ENCODE measurements around the gene VPS45. TPM values are rescaled to one million over a fixed set of nuclear protein-coding genes. Genes with fewer than 3 reads are reported as not detected.

Gene VPS45
- polyA plus RNA-seq, 1 donor = 45.4 TPM

DNA sequence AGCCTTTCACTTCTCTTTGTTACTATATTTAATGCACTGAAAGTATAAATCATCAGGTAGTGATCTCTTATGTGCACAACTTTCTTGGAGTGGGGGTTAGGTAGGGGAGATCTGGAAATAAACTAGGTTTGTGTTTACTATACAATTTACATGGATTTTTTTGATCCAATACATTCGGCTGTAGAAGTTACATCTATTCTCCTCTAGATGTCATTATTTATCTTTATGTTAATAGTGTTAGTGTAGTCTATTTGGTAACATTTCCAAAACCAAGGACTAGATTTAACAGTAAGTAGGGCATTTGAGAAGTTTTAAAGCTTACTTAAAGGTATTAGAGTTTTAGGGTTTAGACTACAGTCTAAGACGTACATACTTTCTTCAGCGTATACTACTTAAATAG, 5.4 kb downstream of the VPS45 start:
- no peak for DNase-seq (ENCODE audit: low read depth)

DNA sequence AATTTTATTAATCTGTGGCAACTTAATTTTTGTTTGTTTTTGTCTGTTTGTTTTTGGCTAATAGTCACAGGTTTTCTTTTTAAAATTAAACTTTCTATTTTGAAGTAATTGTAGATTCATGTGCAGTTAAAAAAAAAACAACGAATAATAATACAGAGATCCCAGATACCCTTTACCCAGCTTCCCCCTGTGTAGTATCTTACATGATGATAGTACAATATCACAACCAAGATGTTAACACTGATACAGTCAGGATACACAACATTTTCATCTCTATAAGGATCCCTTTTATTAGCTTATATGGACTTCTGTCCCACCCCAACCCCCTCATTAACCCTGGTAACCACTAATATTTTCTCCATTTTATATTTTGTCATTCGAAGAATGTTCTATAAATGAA, 5.9 kb downstream of the VPS45 start:
- no peak for DNase-seq (ENCODE audit: low read depth)

DNA sequence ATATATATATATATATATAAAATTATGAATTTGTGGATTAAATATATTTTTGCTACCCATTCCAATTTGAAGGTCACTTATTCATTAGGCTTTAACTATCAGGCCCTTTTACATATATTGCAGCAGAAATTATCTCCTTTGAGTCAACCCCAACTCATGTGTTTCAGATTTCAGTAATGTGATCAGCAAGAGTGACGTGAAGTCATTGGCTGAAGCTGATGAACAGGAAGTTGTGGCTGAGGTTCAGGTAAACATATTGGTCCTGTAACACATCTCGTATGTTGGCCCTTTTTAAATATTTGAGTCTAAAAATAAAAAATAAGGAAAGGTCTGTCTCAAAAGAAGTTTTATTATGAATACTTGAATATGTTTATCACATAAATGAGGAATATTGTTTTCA, 8.5 kb downstream of the VPS45 start:
- DNase-seq (ENCODE audit: low read depth) = no peak

DNA sequence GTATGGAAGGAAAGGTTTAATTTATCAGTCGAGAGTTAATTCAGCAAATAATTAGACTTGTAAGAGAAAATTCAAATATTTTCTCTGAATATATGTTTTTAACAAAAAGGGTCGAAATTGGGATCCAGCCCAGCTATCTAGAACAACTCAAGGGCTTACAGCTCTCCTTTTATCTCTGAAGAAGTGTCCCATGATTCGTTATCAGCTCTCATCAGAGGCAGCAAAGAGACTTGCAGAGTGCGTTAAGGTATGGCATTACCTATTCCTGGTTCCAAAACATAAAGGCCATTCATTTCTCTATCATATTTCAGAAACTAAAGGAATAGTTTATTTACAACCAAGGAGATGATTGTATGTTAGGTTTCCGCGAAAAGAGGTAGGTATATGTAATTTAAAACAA, 9.4 kb downstream of the VPS45 start:
- DNase-seq (ENCODE audit: low read depth) = no peak

DNA sequence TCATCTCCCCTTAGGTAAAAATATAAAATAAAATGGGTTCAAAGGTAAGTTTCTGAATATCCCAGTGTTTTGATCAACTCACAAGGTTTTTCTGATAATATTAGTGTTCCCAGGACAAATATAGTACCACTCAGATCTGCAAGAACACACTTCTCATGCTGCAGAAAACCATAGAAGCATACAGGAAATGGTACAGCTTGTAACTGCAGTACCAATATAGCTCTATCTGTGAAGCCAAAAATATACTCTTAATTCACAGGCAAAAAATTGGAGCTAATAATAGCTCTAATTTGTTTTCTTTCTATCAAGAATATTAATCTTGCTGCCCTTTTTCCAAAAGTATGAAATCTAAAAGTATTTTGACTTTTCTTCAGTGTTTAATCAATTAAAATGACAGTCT, 13.2 kb downstream of the VPS45 start:
- no peak for DNase-seq (ENCODE audit: low read depth)

DNA sequence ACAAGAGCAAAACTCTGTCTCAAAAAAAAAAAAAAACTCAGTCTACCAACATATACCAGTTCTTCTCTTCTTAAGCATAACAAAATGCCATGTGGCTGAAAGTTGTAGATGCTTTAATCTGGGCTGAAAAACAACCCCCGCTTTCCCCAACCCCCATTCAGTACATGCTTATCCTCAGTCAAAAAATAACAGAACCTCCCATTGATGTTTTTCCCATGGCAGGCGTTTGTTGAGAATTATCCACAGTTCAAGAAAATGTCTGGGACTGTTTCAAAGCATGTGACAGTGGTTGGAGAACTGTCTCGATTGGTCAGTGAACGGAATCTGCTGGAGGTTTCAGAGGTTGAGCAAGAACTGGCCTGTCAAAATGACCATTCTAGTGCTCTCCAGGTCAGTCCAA, 14.9 kb downstream of the VPS45 start:
- no peak for DNase-seq (ENCODE audit: low read depth)

DNA sequence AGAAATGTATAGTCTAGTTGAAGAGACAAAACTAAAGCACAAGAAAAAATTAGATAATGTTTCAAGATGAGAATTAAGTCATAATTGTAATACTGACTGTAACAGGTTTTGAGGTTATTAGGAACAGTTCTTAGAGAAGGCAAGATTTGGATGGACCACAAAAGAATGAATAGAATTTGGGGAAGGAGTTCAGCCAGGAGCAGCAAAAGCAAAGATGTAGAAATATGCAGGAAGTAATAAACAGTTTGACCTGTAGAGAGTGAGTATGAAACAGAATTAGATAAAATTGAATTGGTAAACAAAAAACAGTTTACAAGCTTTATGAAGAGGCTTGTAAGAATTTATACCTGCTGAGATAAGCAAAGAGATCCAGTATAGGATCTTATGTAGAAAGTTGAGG, 16.3 kb downstream of the VPS45 start:
- DNase-seq (ENCODE audit: low read depth) = no peak

DNA sequence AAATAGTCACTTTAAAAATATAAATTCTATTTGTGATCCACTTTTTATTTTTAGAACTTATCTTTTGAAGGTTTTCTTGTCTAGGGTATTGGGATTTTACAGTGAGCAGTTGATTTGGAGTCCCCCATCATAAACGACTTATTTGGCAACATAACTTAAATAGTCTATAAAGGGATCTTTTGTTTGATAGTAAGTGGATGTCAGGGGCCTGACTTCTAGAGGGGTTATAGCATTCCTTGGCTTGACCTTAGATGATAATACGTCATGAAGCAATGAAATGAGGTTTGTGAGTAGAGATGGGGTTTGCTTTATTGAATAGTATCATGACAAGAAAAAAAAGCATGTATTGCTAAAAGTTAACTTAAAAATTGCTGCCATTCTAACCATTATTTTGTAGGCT, 17.8 kb downstream of the VPS45 start:
- no peak for DNase-seq (ENCODE audit: low read depth)

DNA sequence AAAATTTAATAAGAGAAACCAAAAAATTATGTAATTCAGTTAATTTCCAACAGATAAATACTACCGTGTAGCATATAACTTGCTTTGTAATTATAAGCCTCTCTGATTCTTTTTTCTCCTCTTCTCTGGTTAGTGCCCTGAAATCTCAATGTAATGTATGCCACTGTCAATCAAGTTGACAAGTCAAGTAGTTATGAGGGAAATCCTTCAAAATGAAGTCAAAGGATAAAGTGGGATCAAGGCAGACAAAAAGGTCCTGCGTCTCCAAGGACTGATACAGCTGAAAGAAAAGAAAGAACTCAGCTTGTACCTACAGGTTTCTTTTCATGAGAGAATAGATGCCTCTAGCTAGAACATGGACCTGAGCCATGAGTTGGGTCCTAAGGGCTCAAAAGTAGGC, 19.8 kb downstream of the VPS45 start:
- no peak for DNase-seq (ENCODE audit: low read depth)

DNA sequence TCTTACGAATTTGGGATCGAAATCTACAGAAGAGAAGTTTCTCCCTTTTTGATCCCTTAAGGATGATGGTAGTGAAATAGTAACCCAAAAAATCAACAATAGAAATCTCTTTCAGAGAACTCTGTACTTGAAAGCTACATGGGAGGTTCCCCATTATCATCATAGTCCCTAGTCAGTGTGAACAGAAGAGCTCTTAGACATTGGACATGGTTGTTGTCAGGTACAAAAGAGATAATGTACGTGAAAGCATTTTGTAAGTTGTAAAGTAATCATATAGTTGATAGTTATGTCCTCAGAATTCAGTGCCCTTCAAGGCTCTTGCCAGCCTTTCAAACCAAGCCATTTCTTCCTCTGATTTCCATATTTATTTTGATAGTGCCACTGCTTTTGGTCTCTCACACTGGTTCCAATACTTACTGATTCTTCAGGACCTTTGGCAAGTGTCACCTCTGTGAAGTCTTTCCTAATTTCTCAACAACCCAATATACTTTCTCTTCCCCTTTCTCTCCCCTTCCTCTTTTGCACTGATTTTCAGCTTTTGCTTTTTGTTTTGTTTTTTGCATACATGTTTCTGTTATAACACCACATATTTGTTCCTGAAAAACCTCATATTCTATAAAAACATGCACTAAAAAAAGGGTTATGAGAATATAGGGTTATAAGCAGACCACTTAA, 22.4 kb downstream of the VPS45 start:
- DNase-seq (ENCODE audit: low read depth) = no peak

DNA sequence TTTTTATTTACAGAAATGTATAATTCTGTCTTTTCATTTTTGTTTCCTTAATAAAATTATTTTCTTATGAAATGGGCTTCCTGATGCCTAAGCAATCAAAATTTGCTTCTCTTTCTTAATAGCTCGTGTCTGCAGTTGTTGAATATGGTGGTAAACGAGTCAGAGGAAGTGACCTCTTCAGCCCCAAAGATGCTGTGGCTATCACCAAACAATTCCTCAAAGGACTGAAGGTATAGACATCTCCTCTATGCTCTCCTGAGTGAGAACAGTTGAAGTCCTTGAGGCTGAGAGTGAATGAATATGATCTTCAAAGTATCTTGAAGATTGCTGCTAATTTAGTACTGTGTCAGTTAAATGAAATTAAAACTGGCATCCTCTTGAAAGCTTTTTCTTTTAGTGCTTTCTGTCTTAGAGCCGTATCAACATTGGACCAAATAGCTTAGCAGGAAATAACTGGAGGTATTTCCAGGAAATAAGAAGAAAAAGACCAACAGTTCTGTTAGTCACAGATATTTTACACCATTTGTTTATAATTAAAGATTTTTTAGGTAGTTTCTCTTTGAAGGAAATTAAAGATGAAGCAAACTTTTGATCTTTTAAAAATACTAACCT, 24.7 kb downstream of the VPS45 start:
- DNase-seq (ENCODE audit: low read depth) = no peak

DNA sequence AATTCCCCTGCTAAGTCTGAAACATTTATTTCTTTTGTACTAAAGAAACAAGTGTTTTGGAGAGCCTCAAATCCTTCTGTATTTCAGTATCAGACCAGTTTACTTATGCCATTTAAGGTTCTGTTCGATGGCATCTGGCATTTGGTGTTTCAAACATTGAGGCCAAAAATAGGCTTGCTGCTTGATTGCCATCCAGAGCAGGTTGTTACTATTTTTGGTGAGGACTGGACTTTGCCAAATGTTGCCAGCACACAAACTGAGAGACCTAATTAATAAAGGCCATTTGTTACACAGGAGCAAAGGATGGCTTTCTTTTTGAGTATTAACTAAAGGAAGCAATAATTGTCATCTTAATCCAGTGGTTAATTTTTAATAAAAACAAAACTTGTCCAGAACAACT, 26.2 kb downstream of the VPS45 start:
- no peak for DNase-seq (ENCODE audit: low read depth)

DNA sequence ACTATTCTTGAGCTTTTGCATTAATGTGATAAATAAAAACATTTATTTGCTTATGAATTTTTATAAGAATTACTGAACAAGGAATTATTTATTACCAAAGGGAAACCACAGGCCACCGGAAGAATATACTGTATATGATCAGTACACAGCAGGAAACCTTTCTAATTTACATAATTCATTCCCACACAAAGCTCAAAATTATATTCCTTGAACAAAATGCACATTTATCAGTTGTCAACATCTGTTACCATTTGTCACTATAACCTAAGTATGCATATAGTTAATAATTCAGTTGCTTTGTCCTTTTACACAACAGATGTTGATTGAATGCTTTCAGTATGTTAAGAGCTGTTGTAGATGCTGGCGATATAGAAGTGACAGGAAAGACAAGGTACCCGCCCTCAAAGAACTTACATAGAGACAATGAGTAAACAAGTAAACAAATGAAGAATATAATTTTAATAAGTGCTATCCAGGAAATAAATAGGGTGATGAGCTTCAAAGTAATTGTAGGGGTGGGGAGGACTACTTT, 27.2 kb downstream of the VPS45 start:
- no peak for DNase-seq (ENCODE audit: low read depth)

DNA sequence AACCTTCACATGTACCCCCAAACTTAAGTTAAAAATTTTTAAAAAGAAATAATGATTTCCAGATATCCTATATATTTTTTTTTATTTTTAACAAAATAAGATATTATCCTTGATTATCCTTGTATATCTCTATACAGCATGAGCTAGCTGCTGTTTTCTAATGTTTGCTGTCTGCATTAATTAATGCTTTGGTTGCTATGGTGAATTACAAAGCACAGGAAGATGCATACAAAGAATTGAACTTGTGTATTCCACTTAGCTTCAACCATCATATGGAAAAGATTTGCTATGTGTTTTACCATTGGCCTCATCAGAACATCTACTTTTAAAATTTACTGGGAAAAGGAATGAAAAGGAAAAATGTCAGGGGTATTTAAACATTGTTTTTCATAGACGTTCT, 35.4 kb downstream of the VPS45 start:
- no peak for DNase-seq (ENCODE audit: low read depth)

DNA sequence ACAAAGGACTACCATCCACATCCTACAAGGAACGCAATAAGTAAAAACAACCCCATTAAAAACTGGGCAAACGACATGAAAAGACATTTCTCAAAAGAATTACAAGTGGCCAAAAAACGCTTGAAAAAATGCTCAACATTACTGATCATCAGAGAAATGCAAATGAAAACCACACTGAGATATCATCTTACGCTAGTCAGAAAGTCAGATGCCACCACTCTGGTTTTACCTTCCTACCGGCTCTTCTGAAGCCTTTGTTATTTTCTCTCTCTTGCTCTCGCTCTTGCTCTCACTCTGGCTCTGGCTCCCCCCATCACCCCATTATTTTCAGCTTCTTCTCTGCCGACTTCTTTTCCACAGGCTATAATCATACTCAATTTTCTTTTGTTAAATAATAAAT, 38.8 kb downstream of the VPS45 start:
- no peak for DNase-seq (ENCODE audit: low read depth)

DNA sequence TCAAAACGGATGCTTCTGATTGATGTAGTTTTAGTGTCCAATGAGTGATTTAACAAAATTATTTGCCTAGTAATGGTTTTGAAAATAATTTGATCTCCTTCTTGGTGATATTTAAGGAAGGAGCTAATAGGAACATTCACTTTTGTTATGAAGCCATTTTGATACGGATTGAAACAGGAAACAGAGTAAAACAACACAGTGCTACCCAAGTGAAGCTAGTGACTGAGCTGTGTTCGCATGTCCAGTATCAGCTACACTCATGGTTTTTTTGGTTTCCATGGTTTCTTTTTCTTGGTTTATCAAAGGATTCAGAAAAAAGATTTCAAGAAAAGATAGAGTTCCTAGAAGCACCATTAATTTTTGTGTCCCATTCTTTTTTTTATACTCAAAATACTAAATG, 42.0 kb downstream of the VPS45 start:
- DNase-seq (ENCODE audit: low read depth) = no peak

DNA sequence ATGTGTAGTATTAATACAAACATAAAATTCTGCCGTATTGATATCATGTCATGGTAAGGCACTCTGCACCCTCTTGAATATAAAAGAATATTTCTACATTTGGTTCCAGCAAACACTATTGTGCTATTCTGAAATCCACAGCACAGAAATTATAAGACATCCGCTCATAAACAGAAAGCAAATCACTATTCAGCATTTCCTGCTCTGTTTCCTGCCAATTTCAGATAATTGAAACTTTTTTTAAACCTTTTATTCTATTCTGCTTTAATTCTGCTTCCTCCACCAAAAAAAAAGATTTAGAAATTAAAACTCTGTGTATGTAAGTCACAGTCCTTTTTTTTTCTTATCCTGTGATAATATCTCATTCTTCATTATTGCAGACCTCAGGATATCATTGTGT, 42.5 kb downstream of the VPS45 start:
- DNase-seq (ENCODE audit: low read depth) = no peak

DNA sequence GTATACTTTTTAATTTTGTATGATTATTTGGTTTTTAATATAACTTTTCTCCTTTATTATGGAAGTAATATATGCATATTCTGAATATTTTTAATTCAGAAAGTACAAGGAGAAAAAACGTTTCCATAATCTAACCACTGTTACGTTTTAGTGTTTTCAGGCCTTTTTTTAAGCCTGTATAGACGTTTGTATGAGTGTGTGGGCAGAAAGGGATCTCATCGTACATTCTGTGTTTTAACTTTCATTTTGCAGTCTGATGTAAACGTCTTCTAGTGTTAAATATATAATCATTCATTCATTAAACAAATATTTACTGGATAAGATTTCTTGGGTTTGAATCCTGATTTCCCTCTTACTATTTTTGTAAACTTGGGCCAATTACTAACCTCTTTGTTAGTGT, 44.1 kb downstream of the VPS45 start:
- no peak for DNase-seq (ENCODE audit: low read depth)

DNA sequence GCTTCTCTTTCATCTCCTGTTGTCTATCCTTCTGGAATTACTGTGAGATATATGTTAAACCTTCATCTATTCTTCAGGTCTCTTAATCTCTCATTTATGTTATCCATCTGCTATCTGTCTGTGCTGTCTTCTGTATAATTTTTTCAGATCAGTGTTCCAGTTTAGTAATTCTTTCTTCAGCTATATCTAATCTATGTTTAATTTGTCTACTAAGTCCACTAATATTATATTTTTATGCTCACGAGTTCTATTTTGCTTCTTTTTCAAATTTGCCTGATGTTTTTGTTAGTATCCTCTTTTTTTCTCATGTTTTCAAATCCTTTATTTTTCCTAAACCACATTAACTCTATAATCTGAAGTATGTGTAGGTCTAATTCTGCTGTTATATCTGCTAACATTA, 47.5 kb downstream of the VPS45 start:
- no peak for DNase-seq (ENCODE audit: low read depth)

DNA sequence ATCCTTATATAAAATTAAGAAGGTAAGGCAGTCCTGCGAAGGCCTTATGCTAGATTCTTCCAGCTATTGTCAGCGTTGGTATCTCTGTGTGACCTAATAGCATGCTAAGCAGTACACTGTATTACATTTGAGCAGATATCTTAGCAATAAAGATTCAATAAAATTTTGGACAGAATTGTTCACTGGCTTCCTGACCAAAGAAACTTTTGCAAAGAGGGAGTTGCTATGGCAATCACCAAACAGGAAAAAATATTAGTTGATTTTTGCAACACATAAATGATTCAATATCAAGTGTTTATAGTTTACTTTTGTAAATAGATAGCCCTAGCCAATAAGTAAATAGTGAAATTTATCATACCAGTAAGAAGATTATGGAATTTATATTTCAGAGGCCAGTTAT, 51.1 kb downstream of the VPS45 start:
- peak; percentile 36 for DNase-seq (ENCODE audit: low read depth)

DNA sequence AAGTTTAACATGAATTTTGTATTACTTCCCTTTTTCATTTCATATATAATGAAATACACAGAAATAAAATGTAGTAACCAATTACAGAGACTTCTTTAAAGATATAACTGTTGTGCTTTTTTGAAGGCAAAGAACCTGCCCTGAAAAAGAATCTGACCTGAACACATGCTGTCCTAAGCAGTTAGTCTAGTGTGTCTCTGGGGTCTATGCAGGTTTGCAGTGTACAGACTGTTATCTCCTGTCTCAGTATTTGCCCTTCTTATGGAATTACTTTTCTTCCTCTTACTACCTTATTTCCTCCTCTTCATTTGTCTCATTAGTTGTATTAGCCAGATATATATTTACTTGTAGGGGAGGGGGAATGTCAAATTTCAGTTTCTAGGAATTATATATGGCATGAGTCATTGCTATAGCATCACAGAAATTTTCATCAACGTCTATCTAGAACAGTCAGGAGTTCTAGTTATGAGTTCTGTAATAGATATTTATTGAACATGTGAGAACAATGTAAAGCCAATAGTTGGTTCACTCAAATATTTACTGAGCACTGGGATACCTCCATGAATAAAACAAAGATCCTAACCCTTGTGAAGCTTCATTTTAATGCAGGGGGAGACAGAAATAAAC, 53.8 kb downstream of the VPS45 start:
- no peak for DNase-seq (ENCODE audit: low read depth)

DNA sequence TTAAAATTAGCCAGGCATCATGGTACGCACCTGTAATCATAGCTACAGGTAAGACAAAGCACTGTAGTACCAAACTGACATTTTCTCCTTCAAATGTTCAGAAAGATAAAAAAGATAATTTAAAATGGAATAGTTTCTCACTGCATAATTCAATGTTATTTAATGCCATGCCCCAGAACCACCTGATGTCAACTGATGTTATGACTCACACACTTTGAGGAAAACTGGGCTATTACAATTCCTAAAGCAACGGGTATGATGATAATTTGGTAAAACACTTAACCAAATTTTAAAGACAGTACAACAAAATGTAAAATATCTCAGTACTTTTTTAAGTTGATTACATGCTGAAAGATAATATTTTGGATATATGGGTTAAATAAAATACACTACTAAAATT, 59.2 kb downstream of the VPS45 start:
- no peak for DNase-seq (ENCODE audit: low read depth)

DNA sequence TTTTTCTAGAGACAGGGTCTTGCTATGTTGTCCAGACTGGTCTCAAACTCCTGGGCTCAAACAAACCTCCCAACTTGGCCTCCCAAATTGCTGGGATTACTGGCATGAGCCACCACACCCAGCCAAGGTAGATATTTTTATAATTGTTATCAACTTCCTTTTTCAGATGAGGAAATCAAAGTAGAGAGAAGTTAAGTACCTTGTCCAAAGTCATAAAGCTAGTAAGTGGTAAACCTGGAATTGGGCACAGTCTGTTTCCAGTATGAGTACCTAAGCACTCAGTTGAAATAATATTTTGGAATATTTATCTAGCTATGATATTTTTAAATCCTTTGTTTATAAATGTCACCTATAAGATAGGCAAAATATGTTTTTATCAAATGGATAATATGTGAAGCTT, 59.9 kb downstream of the VPS45 start:
- no peak for DNase-seq (ENCODE audit: low read depth)
